Measurements from ENCODE around the gene GRK6.
"Not testable (repeated sequence)": the region's sequence is repeated elsewhere in the genome, so short reads cannot be mapped to it uniquely, and the experiment has no call there.

The GRK6 gene

GRCh38 chr5:177482359-177482795 is 55.9 kb downstream of the GRK6 start:
- TF ChIP-seq CTCF (conservative IDR thresholded peaks at IDR 0.05), result no peak

DNA sequence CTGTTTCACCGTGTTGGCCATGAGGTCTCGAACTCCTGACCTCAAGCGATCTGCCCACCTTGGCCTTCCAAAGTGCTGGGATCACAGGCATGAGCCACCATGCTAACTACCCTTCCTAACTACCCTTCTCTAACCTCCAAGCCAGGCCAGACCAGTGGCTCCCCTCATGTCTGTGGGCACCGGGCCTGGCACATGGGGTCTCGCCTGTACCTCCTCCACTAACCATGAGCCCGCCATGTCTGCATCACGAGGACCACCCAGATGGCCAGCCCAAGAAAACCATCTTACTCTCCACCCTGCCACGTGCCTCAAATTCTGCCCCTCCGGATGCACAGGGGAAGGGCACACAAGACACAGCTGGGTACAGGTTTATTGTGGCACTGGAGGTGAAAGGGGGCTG is 56.6 kb downstream of the GRK6 start:
- TF ChIP-seq CTCF (conservative IDR thresholded peaks at IDR 0.05), result no peak
- H3K27ac ChIP-seq, result no peak overlapping the region

More at GRCh38 chr5:177482359-177482795, 55.9 kb downstream of the GRK6 start:
- no peak overlapping the region for H3K27ac ChIP-seq

DNA sequence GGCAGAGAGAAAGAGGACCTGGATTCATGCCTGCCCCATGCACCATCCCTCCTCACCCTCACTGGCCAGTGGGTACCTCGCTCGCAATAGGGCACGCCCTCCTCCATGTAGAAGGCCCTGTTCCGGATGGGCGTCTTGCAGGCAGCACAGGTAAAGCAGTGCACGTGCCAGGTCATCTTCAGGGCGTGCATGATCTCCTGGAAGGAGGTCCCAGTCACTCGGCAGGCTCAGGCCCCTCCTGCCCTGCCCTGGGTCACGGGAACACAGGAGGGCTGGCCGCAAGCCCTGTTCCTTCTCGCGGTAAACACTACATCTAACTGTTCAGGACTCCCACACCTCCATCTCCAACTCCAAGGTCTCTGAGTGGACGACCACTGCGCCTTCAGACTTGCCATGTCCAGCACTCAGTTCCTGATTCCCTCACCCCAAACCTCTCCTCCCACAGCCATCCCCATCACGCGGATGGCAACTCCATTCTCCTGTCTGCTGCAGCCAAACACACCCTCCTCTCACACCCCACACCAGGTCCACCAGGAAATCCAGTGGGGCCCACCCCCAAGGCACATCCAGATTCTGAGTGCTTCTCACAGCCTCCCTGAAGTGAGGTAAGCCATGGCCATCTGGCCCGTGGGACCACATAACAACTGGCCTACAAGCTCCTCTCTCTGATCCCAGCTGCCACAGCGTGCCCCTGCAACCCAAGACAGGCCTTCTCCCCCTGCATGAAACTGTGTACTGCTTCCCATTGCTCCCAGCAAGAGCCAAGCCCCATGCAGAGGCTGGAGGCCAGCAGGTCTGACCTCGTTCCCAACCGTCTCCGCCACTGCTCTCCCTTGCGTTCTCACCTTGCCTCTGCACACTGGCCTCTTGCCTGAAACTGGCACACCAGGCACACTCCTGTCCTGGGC is 57.8 kb downstream of the GRK6 start:
- no peak overlapping the region for H3K27ac ChIP-seq

GRCh38 chr5:177484902-177485549 is 58.5 kb downstream of the GRK6 start:
- H3K27ac ChIP-seq, result no peak overlapping the region
- TF ChIP-seq CTCF (conservative IDR thresholded peaks at IDR 0.05), result no peak

More for the DNA sequence above, 57.8 kb downstream of the GRK6 start:
- no peak for TF ChIP-seq CTCF (conservative IDR thresholded peaks at IDR 0.05)

DNA sequence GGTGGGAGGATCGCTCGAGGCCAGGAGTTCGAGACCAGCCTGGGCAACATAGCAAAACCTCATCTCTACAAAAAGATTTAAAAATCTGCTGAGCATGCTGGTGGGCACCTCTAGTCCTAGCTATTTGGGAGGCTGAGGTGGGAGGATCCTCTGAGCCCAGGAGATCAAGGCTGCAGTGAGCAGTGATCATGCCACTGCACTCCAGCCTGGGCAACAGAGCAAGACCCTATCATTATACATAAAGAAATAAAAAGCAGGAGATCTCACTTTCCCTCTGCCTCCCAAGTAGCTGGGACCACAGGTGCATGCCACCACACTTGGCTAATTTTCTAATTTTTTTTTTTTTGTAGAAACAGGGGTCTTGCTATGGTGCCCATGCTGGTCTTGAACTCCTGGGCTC is 59.3 kb downstream of the GRK6 start:
- not testable (repeated sequence) for H3K27ac ChIP-seq

DNA sequence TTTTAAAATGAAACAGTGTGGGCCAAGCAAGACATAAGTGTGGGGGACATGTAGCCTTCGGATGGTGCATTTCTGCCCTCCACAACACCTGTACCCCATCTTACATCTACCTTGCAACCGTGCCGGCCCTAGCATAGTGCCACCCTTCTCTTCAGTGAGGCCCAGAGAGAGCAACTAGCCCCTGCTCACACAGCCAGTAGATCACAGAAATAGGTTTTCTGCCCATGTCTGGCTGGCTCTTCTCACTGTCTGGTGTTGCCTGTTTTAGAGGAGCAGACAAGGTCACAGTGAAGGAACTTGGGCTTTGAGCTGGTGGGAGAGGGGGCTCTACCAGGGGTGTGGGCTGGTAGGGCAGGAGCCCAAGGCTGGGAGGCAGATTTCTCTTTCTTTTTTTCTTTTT is 59.8 kb downstream of the GRK6 start:
- TF ChIP-seq CTCF (conservative IDR thresholded peaks at IDR 0.05), result no peak
- H3K27ac ChIP-seq, result no peak overlapping the region

GRCh38 chr5:177487144-177487543 is 60.7 kb downstream of the GRK6 start:
- no peak overlapping the region for H3K27ac ChIP-seq
- TF ChIP-seq CTCF (conservative IDR thresholded peaks at IDR 0.05), result no peak

- peak; percentile 39 for TF ChIP-seq CTCF (conservative IDR thresholded peaks at IDR 0.05)
- no peak overlapping the region for H3K27ac ChIP-seq
These were observed 61.5 kb downstream of the GRK6 start for GRCh38 chr5:177487975-177488374.
